Measurements from ENCODE around the gene RIMBP2. TPM values are rescaled to one million over a fixed set of nuclear protein-coding genes. Genes with fewer than 3 reads are reported as not detected.

Gene RIMBP2
- total RNA-seq, 1 donor from 2014 or later, result 47.7 TPM

DNA sequence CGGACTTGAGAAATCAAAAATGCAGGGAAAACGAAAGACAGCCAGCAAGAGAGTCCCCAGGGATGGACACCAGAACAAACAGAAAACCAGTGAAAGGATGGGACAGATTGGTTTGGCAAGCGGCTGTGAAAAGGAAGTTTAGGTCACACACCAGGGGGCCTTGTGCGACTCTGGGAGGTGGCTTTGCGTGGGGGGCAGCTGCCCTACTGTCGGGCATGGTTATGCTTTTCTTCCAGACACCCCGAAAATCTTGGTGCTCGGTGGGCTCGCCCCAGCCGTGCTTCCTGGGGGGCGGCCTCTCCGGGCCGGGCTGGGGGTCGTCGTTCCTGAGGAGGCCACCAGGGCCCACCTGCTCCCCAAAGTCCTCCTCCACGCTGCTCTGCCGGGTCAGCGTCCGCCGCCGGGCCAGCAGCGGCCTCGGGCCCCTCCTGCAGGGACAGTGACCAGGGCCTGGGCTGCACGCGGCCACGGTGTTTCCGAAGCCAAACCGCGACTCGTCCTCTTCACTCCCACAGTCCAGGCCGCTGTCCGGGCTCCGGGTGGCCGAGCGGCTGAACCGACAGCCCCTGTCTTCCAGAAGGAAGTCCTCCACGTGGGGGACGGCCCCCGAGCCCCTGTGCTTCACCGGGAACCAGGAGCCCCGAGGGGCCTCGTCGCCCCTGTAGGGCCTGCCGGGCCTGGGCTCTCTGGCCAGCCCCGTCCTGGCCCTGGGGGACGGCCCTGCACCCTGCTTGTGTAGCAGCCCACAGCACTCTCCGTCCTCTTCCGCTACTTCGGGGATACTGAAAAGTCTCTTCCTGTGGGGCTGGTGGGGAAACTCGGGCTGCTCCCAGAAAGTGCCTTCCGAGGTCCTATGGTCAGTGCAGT is 291.9 kb downstream of the RIMBP2 start:
- FAIRE-seq, result no peak
- no peak for DNase-seq (ENCODE audit: low spot score in 2 of 2)

DNA sequence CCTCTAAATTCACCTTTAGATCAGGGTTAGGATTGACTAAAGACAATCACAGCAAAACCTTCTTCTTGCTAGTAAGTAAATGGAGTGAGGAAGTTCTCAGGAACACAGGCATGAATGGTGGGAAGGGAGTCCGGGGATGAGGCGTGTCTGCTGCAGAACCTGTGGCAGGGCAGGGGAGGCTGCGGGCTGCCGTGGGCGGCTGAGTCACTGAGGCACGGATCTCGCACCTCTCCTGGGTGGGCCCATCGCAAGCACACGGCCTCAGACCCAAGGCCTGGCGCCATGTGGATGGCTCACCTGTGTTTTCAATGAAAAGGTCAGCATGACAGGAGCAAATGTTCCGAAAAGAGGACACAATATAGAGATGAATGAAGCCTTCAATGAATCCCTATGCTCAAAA is 293.0 kb downstream of the RIMBP2 start:
- DNase-seq (ENCODE audit: low spot score in 2 of 2) (no peak), FAIRE-seq (no peak)

DNA sequence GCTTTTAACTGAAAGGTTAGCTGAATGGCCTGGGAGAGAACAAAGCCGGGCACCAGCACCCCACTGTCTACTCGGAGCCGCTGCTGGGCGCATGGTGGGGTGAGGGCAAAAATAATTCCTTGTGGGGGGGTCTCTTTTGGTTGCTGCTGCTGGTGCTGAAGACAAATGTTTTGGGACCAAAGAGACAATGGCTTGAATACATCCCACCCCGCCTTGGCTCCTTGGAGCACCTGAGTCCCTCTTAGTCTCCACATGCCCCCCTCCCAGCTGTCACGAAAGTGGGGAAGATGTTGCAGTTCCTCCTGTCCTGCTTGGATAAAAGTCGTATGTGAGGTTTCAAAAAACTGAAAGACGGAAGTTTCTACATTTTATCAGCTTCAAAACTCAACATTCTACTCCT is 293.4 kb downstream of the RIMBP2 start:
- DNase-seq (ENCODE audit: low spot score in 2 of 2) (no peak), FAIRE-seq (no peak)

DNA sequence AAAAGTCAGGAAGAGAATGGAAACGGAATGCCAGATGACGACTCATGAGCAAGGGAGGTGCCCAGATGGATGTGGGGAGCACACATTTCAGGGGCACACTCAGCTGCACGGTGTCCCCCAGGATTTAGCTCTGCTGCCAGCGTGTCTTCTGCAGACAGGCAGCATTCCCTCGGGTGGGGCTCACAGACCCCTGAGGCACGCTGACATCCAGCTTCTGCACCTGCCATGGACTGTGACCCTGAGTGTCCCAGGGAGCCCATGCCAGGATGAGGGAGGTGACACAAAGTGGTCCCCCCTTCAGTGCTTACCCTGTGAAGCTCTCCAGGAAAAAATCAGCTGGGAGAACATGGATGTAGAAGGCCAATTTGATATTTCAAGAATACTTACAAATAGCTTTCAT is 294.2 kb downstream of the RIMBP2 start:
- FAIRE-seq, result no peak
- DNase-seq (ENCODE audit: low spot score in 2 of 2), result no peak

DNA sequence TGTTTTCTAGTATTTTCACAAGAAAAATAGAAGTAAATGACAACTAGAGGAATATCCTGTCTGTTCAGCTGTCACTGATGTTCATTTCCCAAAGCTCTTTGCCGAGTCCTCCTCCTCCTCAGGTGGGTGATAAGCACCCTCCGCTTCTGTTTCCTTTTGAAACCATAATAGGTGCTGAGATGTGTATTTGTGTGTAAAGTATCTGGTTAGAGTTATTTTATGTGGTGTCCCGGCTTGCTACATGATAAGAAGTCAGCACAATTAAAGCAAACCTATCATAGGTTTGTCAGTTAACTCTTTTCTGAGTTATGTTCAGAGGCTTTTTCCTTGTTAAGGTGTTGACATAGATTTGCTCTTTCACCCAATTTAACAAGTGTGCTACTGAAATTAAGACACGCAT is 296.0 kb downstream of the RIMBP2 start:
- no peak for FAIRE-seq
- no peak for DNase-seq (ENCODE audit: low spot score in 2 of 2)

DNA sequence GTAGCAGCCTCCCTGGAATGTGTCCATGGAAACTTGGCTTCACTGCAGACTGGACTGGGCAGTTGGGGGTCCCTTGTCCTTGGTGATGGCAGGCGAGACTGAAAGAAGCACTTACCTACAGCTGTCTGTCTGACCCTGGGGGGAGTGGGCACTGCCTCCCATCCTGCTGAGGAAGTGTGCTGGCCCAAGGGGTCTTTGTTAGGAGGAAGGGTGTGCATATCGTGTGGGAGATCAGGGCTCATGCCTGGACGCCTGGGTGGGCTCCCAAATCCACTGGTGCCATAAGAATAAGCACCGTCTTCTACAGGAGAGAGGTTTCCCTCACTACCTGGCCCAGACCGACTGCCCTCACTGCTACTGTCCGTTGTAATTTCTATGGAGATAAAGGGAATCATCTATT is 297.0 kb downstream of the RIMBP2 start:
- DNase-seq (ENCODE audit: low spot score in 2 of 2) (no peak), FAIRE-seq (no peak)

DNA sequence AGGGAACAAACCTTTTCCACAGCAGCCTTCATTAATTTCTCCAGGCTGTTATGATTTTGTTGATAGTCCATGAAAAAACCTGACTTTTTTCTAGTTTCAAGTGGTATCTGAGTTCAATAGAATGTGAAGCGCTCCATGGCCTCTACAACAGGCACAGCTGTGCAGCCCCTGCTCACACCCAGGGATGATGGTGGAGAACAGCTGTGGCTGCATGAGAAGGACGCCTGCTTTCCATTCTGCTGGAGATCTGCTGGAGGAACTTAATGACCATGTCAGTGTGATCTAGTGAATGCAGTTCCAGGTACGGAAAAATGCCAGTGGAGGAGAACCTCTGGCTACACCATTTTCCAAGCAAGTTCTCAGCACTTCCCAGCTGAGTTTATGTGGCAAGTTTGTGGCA is 297.8 kb downstream of the RIMBP2 start:
- DNase-seq (ENCODE audit: low spot score in 2 of 2) (no peak), FAIRE-seq (no peak)

DNA sequence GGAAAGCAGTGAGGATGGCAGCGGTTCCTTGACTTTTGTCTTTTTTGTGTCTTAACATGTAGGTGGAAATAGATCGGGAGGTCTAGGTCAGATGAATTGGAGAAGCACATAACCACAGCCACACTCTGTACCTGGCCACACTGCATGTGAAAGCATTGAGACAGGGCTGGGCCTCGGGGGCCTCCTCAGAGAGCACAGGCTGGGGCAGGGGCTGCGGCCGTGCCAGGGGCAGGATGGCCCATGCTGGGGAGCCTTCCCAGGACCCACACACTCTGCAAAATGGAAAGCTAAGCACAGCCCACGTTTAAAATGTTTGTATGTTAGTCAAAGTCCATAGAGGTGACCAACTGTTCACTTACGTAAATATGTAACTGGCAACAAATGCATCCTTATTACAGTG is 301.7 kb downstream of the RIMBP2 start:
- DNase-seq (ENCODE audit: low spot score in 2 of 2), result no peak
- no peak for FAIRE-seq

DNA sequence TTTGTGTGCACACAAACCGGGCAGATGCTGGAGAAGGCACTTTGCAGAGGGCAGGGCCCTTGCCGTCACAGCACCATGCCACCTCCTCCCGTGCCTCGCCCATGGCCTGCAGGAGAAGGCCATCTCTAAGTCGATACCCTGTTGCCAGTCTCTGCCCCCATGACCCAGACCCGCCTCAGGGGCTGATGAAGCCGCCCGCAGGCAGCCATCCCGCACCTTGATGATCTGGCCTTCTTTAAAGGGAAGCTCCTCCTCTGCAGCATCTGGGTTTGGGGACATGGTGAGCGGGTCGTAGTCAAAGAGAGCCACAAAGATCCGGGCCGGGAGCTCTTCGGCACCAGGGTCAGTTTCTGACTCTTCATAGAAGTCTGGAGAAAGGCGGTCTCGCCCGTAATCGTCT is 302.2 kb downstream of the RIMBP2 start:
- no peak for FAIRE-seq
- no peak for DNase-seq (ENCODE audit: low spot score in 2 of 2)

DNA sequence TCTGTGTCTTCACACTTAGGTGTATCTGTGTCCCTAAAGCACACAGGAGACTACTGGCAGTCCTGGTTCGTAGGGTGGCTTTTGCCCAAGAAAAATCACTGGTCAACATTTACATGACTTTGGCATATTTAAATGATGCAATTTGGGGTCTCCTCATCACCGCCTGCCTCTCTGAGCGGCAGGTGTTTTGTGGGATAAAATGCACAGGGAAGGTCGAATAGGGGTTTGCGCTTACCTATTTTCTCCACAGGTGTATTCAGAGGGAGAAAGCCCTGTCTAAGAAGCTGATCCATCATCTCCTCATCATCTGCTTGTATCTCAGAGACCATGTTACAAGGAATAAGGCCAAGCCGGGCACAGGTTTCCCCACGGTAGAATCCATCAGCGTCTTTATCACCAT is 303.7 kb downstream of the RIMBP2 start:
- FAIRE-seq (no peak), DNase-seq (ENCODE audit: low spot score in 2 of 2) (no peak)

DNA sequence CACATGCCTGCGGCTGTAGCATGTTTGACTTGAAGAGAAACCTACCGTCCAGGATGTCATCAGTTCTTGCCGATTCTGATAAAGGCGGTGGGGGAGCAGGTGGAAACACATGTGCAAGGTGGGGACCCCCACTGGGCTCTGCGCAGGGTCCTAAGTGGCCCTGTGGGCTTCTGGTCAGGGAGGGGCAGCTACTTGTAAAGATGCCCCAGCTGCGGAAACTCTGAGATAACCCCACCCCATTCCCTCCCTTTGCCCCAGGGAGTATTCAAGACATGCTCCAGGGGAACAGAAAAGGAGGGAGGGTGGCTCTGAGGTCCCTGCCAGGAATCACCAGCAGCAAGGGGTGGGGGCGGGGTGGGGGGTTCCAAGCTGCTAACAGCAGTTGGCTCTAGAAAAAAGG is 310.8 kb downstream of the RIMBP2 start:
- DNase-seq (ENCODE audit: low spot score in 2 of 2), result no peak
- no peak for FAIRE-seq

DNA sequence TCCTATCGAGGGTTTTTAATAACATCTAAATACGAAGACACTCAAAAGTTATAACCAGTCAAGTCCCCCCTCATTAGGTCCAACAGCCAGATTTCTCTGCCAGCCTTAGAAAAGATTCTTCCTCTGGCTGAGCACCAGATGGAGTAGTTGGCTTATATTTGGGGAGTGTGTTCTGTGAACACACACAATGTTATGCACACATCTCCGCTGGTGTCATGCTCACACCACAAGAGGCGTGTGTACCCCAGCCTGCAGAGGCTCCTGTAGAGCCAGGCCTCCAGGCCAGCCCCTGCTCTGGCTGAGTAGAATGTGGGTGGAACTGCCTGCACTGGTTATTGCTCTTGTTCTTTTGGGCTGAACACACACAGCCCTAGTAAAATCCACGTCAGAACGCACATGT is 314.4 kb downstream of the RIMBP2 start:
- DNase-seq (ENCODE audit: low spot score in 2 of 2) (no peak), FAIRE-seq (no peak)

DNA sequence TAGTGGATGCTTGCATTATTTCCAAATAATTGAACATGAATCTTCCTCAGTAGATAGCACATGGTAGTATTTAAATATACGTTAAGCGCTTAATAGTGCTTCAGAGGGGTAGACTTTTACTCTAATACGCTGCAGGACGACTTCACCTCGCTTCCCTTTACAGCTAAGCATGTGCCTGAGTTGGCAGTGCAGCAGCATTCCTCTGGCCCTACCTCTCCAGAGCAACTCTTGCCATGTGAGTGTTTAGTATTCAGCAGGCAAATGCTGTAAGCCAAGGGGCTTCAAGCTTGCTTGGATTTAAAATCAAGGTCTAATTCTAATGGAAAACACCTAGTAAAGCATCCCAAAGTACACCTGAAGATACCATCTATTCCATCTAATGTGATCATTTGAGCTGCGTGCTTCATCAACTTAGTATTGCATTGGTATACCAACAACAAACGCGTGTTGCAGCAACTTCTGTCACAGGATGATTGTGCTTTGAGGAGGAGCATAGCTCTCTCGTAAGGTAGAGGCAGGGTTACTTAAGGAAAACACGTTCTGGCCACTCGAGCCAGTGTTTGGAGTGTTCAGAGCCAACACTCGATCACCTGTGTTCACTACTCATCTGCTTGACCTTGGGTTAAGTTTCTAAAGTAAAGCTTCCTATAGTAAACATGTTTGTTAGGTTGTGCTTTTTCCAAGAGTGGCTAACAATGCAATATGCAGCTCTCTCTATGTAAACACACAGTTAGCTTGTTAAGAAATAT is 317.8 kb downstream of the RIMBP2 start:
- DNase-seq (ENCODE audit: low spot score in 2 of 2) (no peak), FAIRE-seq (no peak)

DNA sequence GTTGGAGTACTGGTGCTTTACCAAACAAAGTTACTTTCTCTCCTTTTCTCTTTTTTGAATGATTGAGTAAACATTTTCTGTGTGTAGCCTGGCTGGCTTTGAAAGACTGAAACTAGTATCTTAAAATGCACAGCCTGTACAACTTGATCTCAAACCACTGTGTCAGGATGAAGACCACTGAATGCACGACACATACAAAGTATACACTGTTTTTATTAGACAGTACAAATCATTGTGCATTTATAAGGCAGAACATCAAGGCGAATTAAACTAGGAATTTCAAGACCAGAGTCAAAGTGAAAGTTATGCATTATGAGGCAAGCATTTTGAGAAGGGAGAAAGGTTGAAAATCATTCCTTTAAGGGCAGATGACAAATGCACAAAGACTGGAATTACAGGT is 319.4 kb downstream of the RIMBP2 start:
- no peak for DNase-seq (ENCODE audit: low spot score in 2 of 2)
- FAIRE-seq, result no peak

DNA sequence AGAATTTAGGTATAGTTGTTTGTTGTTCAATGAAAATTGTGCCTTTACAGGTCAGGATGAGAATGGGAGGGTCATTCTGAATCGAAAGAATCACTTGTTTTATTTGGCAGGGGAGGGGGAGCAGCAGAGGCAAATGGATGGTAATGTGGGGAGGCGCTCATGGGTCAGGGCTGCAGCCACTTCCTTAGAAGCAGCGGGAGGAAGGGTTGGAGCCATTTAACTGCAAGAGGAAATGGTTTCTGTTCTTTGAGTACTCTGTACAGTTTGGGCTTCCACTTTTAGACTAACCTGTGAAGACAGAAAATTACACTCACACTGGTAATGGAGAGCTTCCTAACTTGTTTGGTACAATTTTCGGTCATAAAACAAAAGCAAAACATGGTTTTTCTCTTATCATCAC is 321.2 kb downstream of the RIMBP2 start:
- FAIRE-seq (no peak), DNase-seq (ENCODE audit: low spot score in 2 of 2) (no peak)

DNA sequence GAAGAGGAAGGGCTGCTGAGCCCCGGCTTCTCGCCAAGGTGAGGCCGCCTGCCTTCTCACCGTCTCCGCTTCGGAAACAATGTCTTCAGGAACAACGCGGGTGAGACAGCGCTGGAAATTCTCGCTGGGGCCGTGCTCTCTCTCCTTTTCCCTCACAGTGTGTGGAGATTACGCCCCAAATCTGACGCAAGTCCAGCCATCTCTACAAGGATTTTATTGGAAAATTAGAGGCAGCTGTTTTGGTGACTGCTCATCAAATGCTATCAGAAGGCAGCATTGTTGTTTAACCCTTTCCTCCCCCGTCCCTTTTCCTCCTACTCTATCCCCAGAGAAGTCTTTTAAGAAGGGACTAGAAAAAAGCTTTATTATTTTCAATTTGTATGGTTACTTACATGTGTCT is 324.9 kb downstream of the RIMBP2 start:
- FAIRE-seq (no peak), DNase-seq (ENCODE audit: low spot score in 2 of 2) (no peak)

DNA sequence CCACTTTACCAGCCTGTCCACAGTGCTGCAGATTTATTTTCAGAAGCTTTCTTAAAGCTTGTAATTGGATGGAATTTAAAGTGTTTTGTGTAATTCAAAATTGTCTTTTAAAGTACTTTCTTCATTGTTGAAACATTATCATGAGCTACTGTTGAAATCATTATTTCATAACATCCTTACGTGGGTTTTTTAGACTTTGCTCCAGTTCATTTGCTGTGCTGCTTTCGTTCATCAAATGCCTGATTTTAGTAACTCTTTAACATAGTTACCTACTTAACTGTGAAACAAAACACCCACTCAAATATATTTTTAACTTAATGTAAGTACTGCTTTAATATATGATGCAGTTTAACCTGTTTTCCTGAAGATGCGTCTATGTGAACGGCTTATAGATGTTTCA is 330.9 kb downstream of the RIMBP2 start:
- no peak for DNase-seq (ENCODE audit: low spot score in 2 of 2)
- FAIRE-seq, result no peak

DNA sequence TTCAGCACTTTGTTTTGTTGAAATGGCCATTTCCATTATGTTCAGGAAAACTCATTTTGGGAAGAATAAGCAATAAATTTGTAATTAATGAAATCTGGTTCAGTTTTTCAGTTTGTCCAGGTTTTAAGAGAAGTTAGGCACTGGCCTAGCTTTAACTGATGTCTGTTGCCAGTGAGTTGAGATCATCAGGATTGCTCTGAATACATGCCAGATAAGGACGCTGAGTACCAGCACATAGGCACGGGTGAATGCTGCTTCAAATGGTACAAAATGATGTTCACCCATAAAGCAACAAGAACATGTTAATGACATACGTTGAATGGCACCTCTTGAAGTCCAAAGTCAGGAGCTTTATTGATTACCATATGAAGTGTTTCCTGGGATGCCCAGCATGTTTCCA is 331.9 kb downstream of the RIMBP2 start:
- no peak for DNase-seq (ENCODE audit: low spot score in 2 of 2)
- FAIRE-seq, result no peak

DNA sequence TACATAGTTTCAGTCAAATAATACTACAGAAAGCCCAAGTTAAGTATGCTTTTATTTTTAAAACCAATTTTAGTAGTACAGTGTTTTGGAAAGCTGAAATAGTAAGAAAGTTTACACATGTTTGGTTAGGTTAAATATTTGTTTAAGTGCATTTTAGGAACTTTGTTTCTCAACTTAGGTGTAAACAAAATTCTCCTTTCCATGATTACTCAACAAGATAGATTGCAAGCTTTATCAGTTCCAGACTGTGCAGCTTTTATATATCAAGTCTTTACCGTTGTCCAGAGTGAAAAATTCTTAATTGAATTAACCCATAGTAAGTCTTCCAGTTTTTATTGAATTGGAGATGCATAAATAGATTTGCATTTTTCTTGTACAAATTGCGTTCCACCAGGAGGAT is 333.3 kb downstream of the RIMBP2 start:
- FAIRE-seq, result no peak
- DNase-seq (ENCODE audit: low spot score in 2 of 2), result no peak

DNA sequence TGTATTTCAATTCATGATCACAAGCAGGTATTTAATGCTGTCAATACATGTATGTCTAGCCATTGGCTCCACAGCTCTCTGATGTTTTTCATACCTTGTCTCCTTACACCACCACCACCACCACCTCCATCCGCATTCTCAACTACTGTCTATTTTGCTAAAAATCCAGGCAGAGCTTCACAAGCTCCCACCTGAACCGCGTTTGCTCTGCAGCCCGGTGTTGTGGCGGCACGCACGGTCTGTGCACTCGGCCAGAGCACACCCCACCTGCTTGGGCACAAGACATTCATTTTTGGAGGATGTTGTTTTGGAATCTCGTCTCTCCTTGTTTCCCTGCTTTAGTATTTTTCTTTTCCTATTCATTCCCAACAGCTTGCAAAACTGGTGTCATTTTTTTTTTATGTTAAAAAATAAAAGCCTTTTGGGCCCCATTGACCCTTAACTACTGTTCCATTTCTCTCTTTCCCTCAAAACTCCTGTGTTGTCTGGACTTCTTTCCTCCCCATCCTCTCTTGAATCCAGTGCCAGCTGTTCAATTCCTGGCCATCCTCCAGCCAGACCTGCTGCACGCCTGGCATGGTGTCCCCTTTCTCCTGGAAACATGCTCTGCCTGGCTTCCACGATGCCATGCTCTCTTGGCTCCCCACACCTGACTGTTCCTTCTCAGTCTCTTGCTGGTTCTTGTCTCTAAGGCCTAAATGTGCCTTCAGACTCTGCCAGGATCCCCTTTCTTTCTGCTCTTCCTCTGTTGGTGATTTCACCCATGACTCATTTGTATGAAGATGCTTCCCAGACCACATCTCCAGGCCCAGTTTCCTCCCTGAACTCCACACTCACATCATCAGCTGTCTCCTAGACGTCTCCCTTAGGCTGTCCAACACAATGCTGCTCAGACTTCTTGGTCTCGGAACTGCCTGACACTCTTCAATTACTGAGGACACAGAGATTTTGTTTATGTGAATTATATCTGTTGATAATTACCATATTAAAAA is 340.5 kb downstream of the RIMBP2 start:
- FAIRE-seq (no peak), DNase-seq (ENCODE audit: low spot score in 2 of 2) (no peak)

DNA sequence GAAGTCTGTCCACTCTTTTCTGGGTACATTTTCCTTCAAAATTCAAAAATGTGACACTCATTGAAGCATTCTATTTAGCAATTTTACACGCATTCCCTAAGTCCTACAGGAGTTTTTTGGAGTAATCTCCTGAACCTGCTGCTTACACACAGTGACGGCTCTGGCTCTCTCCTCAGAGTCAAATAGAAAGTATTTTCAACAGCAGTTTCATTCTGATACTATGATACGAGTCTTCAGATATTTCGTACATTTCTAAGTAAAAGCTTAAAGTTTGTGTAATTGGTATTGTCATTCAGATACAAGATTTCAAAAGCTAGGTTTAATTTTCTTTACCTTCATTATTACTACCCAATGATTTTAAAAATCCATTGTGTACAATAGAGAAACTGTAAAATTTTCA is 342.0 kb downstream of the RIMBP2 start:
- DNase-seq (ENCODE audit: low spot score in 2 of 2) (no peak), FAIRE-seq (no peak)

All from frontal cortex (tissue), 4 donors.